NB4 (cell line): ENCODE results near the gene ACCSL.

Experiments
- MYC ChIP-seq: IDR thresholded peaks from 2 replicates; pipeline ENCODE4 v1.6.1; 2011; ENCODE audit warnings: low read depth, low read length
- POLR2A ChIP-seq: IDR thresholded peaks from 2 replicates; pipeline ENCODE4 v1.6.1; 2011; ENCODE audit warnings: mild to moderate bottlenecking; ENCODE audit not compliant: insufficient read length; ENCODE audit errors: extremely low read depth
- TF ChIP-seq, protein P1 (sequence below): IDR thresholded peaks from one replicate; pipeline ENCODE4 v1.5.1; 2012; ENCODE audit warnings: low read depth, low read length
- TF ChIP-seq, protein P2 (sequence below): IDR thresholded peaks from 2 replicates; pipeline ENCODE4 v1.6.1; 2011; ENCODE audit warnings: low read depth, low read length

DNA sequence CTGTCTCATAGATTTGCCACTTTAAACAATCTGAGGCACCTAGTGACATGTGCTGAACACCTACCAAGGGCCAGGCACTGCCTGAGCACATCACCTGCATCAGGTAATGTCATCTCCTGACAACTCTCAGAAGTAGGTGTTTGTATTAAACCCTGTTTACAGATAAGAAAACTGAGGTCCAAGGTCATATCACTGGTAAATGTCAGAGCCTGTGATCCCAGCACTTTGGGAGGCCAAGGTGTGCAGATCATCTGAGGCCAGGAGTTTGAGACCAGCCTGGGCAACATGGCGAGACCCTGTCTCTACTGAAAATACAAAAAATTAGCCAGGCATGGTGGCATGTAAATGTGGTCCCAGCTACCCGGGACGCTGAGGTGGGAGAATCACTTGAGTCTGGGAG lies 39.1 kb upstream of the ACCSL start:
- TF ChIP-seq, protein P1, sequence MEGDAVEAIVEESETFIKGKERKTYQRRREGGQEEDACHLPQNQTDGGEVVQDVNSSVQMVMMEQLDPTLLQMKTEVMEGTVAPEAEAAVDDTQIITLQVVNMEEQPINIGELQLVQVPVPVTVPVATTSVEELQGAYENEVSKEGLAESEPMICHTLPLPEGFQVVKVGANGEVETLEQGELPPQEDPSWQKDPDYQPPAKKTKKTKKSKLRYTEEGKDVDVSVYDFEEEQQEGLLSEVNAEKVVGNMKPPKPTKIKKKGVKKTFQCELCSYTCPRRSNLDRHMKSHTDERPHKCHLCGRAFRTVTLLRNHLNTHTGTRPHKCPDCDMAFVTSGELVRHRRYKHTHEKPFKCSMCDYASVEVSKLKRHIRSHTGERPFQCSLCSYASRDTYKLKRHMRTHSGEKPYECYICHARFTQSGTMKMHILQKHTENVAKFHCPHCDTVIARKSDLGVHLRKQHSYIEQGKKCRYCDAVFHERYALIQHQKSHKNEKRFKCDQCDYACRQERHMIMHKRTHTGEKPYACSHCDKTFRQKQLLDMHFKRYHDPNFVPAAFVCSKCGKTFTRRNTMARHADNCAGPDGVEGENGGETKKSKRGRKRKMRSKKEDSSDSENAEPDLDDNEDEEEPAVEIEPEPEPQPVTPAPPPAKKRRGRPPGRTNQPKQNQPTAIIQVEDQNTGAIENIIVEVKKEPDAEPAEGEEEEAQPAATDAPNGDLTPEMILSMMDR = no peak
- TF ChIP-seq, protein P2, sequence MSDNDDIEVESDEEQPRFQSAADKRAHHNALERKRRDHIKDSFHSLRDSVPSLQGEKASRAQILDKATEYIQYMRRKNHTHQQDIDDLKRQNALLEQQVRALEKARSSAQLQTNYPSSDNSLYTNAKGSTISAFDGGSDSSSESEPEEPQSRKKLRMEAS = no peak
- TF ChIP-seq POLR2A = no peak
- no peak for TF ChIP-seq MYC
